DMS 273 treated with DMSO at 0.1 percent for 48 hours (cell line): ENCODE measurements around the gene FBLN2.
"Not testable (repeated sequence)": the region's sequence is repeated elsewhere in the genome, so short reads cannot be mapped to it uniquely, and the experiment has no call there.

ENCODE experiments used
- DNase-seq: peaks from one replicate; lab custom pipeline; 2025; lab: John Stamatoyannopoulos, UW

Gene FBLN2

GRCh38 chr3:13513913-13514517, 34.9 kb upstream of the FBLN2 start:
- no peak for DNase-seq

DNA sequence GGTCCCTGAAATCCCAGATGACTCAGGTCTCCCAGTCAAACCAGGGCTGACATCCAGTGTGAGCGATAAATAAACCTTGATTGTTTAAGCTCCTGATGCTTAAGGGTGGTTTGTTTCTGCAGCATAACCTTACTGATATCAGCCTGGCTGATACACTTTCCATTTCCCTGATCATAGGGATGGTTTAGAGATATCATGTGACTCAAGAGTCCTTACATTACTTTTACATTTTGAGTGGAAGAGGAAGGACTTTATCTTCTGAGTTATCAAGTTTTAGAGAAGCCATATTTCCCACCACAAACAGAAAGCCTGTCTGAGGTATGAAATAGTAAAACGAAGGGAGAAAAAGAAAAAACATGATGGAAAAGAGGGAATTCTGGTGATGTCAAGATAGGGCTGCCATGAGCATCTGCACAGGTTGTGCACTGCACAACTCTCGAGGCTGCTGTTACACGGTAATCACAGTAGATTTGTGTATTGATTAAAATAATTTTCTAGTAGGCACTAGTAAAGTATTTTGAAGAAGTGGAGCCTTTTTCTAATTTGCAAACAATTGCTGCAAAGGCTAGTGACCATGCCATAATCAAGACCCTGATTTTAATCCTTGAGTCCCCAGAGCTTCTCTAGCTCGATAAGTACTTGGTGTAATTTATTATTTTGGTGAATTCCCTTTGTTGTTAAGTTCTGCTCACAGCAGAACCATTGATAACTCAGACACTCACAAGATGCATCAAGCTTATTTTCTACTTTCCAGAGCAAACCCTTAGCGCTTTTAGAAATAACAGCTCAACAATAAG, 34.1 kb upstream of the FBLN2 start:
- no peak for DNase-seq

DNA sequence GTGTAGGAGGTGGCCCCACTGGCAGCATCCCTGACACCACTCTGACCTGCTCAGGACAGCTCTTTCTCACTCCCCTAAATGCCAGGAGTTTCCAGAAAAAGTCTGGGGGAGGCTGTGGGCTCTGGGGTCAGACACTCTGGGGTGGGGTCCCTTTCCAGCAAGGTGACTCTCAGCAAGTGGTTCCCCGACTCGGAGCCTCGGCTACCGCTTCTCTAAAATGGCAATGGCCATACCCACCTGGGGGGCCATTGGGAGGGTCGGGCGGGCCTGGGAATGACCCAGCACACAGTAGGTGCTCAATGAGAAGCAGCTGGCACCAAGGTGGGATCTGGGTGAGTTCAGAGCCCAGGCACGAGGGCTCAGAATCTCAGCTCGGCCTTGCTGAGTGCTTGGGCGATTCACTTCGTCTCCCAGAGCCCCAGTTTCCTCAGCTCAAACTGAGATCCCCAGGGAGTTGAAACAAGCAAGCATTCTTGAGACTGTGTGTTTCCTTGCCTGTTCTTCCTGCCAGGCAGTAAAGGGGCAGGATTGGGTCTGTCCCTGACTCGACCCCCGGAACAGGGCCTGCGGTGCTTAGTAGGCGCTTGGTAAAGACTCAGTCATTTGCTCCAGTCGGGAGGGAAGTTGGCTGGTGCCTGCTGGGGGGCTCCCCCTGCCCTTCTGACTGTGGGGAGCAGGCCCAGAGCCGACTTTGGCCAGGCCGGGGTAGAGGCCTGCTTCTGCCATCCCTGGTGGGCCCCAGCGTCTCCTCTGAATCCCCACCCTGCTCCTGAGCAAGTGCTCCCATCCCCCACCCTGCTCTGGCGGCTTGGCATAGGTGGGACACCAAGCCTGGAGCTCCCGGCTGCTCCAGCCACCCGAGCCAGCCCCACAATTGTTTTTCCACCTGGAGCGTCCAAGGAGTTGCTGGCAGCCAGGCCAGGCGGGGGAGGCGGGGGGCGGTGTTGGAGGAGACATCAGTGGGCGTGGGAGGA, 32.9 kb upstream of the FBLN2 start:
- no peak for DNase-seq

GRCh38 chr3:13516760-13517135, 32.2 kb upstream of the FBLN2 start:
- no peak for DNase-seq

- no peak for DNase-seq
Measured at GRCh38 chr3:13517253-13517977, 31.5 kb upstream of the FBLN2 start.

DNA sequence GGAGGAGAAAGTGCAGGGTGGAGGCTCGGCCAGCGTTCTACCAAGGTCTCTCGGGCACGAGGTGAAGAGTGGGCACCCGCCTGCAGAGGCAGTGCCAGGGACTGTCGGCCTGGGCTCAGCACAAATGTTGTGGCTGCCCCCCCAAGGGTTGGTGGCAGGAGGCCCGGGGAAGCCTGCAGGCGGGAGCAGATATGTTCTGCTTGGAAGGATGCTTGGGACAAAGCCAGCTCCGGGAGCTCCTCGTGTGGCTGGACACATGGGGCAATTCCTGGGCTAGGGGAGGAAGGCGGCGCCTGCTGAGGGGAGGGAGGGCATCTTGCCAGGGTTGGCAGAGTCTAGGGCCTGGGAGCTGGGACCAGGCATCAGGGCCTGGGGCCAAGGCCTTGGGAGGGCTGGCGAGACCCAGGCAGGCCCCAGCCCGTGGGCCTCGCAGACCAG, 30.4 kb upstream of the FBLN2 start:
- DNase-seq: peak; percentile 64

DNA sequence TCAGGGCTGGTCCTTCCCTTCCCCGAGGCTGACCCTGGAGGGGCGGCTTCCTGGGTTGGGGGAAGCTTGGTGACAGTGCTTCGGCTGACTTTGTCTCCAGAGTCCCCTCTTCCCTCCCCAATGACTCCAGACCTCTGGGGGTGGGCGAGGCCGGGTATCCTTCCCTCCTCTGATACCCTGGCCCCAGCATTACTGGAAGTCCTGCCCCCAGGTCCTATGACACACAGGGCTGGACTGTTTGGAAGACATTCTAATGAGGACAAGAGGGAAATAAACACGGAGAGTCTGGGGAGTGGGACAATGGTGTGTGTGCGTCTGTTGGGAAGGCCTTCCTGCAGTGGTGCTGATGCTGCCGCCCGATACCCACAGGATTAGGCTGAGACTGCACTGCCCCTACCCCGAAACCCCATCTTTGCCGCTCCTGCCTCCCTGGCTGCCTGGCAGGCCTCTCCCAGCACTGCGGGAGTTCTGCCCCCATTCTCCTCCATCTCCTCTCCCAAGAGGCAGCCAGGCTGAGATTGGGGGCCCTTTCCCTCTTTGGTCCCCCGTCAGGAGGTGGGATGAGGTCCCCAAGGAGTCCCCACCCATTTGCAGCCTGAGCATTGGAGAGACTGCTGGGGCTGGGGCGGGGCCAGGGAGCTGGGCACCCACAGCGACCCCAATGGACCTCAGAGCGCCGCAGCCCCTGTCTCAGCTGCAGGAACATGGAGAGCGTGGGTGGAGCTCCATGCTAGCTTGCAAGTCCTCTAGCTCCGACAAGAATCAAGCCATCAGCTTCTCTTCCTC, 29.7 kb upstream of the FBLN2 start:
- no peak for DNase-seq

GRCh38 chr3:13520326-13520880, 28.5 kb upstream of the FBLN2 start:
- no peak for DNase-seq

DNA sequence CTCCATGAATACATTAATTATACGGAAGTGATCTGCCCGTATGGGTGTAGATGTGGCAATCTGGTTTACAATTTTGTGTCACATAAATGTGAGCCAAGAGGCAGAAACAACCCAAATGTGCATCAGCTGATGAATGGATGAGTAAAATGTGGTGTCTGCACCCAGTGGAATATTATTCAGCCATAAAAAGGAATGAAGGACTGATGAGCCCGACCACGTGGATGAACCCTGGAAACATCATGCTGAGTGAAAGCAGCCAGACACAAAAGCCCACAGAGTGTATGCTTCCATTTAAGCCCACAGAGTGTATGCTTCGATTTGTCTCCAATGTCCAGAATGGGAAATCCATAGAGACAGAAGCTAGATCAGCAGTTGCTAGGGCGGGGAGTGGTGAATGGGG, 27.6 kb upstream of the FBLN2 start:
- DNase-seq: no peak

GRCh38 chr3:13521749-13522148, 27.2 kb upstream of the FBLN2 start:
- not testable (repeated sequence) for DNase-seq

GRCh38 chr3:13522236-13522635, 26.7 kb upstream of the FBLN2 start:
- no peak for DNase-seq

DNA sequence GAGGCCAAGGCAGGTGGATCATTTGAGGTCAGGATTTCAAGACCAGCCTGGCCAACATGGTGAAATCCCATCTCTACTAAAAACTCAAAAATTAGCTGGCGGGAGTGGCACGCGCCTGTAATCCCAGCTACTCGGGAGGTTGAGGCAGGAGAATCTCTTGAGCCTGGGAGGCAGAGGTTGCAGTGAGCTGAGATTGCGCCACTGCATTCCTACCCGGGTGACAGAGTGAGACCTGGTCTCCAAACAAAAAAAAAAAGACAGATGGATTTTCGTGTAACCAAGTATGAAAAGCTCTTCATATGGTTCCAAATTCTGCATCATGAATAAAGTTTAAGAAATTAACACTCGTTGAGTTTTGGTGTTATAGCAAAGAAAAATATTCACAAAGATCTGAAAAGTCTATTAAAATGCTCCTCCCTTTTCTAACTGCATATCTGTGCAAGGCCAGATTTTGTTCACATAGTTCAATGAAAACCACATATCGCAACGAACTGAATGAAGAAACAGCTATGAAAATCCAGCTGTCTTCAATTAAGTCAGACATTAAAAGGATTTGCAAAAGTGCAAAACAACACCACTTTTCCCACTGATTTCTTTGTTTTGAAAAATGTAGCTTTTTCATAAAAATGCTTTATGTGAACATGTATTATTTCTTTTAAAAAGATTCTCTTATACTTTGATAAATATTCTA, 23.8 kb upstream of the FBLN2 start:
- DNase-seq: no peak

DNA sequence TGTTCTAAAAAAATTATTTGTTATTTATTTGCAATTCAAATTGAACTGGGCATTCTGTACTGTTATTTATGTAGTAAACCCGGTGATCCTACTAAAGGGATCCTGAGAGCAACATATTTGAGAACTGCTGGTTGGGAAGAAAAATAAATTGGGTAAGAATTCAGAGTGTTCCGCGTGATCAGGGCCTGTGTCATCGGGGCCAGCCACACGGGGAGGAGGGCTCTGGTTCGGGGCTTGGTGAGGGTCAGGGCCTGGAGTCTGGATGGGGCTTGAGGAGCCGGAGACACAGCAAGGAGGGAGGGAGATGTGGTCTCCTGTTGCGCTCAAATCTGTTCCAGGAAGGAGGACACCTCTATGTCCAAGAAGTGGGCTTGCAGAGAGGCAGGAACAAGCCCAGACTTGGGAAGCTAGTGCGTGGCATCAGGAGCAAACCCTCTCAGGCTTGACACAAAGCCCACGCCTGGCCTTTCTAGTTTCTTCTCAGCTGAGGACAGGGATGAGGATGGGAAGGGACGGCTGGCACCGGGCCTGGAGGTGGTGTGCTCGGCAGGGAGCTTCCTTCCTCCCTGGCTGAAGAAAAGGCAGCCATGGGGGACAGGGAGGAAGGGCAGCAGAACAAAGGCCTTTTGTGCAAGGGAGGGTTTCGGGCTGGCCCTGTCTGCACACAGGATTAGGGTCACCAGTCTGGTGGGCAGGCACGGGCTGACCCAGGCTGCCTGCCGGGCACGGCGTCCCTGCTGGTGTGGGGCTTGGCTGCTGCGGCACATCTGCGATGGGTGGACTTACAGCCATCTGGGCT, 22.9 kb upstream of the FBLN2 start:
- DNase-seq: no peak

DNA sequence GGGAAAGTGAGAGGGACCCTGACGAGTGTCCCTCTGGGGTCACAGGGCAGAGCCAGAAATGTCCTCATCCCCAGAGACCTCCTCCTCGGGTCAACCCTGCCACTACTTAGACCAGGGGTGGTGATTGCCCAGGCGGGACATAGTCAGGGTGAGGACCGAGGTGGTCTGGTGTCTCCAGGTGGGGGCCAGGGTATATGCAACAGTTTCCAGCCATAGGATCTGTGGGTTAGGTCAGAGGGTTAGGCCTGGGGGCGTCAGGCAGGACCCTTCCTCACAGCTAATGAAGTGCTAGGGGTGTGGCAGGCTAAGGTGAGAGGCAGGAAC, 22.3 kb upstream of the FBLN2 start:
- no peak for DNase-seq

DNA sequence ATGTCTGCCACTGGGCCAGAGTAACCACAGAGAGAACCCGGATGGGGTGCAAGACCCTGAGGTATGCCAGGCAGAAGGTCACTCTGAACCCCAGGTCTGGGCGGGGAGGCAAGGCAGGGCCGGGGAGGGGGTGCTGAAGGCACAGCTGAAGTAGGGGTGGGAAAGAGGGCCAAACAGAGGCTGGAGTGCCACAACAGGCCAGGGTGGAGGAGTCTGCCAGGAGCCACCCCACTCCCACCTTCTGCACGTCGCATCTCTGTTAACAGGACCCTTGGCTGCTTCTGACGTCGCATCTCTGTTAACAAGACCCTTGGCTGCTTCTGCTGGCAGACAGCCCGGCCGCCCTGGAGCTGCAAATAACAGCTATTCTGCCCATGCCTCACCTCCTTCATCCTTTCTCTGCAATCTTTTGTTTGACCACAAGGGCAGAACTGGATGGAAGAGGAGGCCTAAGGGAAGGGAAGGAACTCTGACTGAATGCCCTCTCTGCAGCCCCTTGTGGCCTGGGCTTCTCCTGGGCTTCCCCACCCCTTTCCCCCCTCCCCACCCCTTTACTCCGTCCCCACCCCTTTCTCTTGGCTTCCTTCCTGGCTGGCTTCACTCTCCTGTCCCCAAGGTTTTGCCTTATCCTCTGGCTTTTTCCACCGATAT, 20.6 kb upstream of the FBLN2 start:
- peak; percentile 53 for DNase-seq

- DNase-seq: no peak
Measured at GRCh38 chr3:13529196-13530112, 19.5 kb upstream of the FBLN2 start.

DNA sequence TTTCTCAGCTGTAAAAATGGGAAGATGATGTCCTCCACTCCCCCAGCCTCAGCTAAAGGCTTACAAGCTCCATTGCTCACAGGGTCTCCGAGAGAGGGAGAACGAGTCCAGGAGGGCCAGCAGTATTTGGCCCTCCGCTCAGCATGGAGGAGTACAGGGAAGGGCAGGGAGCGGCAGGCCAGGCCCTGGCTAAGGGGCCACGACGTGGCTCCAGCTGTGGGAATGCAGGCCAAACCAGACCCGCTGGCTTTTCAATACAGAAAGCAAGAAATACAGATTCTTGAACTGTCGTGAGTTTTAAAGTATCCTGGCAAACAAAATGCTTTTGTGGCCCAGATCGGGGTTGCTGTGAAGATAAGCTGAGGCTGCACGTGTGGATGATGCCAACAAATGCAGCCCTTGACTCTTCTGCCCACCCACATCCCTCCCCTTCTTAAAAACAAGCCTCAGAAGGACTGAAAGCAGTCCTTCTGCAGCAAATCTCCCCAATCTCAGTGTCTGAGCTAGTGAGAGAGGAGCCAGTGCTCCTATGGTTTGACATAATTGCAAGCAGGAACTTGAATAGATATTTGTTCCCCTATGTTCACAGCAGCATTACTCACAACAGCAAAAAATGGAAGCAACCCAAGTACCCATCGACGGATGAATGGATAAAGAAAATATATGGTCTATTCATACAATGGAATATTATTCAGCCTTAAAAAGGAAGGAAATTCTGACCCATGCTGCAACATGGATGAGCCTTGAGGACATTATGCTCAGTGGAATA, 18.5 kb upstream of the FBLN2 start:
- DNase-seq: no peak
